CD4-positive, alpha-beta memory T cell (primary cell): ENCODE measurements around the gene SNAI1. TPM values are rescaled to one million over a fixed set of nuclear protein-coding genes. Genes with fewer than 3 reads are reported as not detected.
A peak's percentile ranks its signal among the peaks of the same experiment; 100 is the strongest.

Experiments
- CTCF ChIA-PET: fragments of 350-600 bp; sonication (Branson Sonifier 250); formaldehyde crosslinking; loops from one replicate; lab custom pipeline; 2021; ENCODE audit warnings: inconsistent platforms; ENCODE audit not compliant: partially characterized antibody; lab: Charles Lee
- POLR2A ChIA-PET: fragments of 350-600 bp; sonication (Branson Sonifier 250); formaldehyde crosslinking; loops from one replicate; lab custom pipeline; 2021; ENCODE audit not compliant: partially characterized antibody; lab: Charles Lee
- DNase-seq, 5 donors: peaks; one replicate each; pipeline versions ENCODE4 v3.0.0 to v3.0.0-alpha.2; 2020 to 2022; ENCODE audit warnings: mixed read lengths in 1 of 5
- H3K27ac ChIP-seq: one replicate; pipeline ENCODE4 v1.7.0; 2013; ENCODE audit warnings: low read depth, low read length
- H3K27me3 ChIP-seq: 2 replicates; pipeline ENCODE4 v1.7.0; 2013; ENCODE audit warnings: mild to moderate bottlenecking, low read length, moderate library complexity; ENCODE audit not compliant: insufficient read depth
- H3K36me3 ChIP-seq: 2 replicates; pipeline ENCODE4 v1.7.0; 2013; ENCODE audit warnings: mild to moderate bottlenecking, low read length, moderate library complexity; ENCODE audit not compliant: insufficient read depth
- H3K4me1 ChIP-seq: 2 replicates; pipeline ENCODE4 v1.7.0; 2013; ENCODE audit warnings: mild to moderate bottlenecking, low read length, moderate library complexity; ENCODE audit not compliant: insufficient read depth
- H3K4me3 ChIP-seq, 2 donors: one replicate each; pipeline ENCODE4 v1.7.0; 2013; ENCODE audit warnings: low read length in 2 of 2, mild to moderate bottlenecking in 1 of 2
- H3K9me3 ChIP-seq, 2 donors: one replicate each; pipeline ENCODE4 v1.7.0; 2013; ENCODE audit warnings: low read length in 2 of 2, control low read depth in 1 of 2; ENCODE audit not compliant: control insufficient read depth in 1 of 2
- H3K27ac Mint-ChIP-seq, 7 donors: one replicate each; pipeline ENCODE4 v1.8.0; 2020 to 2021; ENCODE audit warnings: mixed read lengths in 7 of 7, mild to moderate bottlenecking in 6 of 7, inconsistent platforms in 3 of 7, moderate library complexity in 3 of 7
- H3K27me3 Mint-ChIP-seq, 2 donors: one replicate each; pipeline ENCODE4 v1.8.0; 2020 to 2021; ENCODE audit warnings: mixed read lengths in 2 of 2
- H3K36me3 Mint-ChIP-seq, 2 donors: one replicate each; pipeline ENCODE4 v1.8.0; 2020 to 2021; ENCODE audit warnings: mixed read lengths in 2 of 2, inconsistent platforms in 1 of 2, mild to moderate bottlenecking in 1 of 2
- H3K4me1 Mint-ChIP-seq, 4 donors: one replicate each; pipeline ENCODE4 v1.8.0; 2020 to 2021; ENCODE audit warnings: mixed read lengths in 4 of 4, mild to moderate bottlenecking in 1 of 4
- H3K4me3 Mint-ChIP-seq, 8 donors: one replicate each; pipeline ENCODE4 v1.8.0; 2020 to 2021; ENCODE audit warnings: mixed read lengths in 8 of 8, mild to moderate bottlenecking in 7 of 8, moderate library complexity in 6 of 8, inconsistent platforms in 3 of 8
- H3K9me3 Mint-ChIP-seq, 8 donors: one replicate each; pipeline ENCODE4 v1.8.0; 2020 to 2021; ENCODE audit warnings: mixed read lengths in 8 of 8, mild to moderate bottlenecking in 5 of 8, inconsistent platforms in 3 of 8, moderate library complexity in 1 of 8
- intact Hi-C: fragments of 100-400 bp; cut with micrococcal nuclease; formaldehyde crosslinking; loops from one replicate; pipeline ENCODE4 v1.15.1; 2023
- polyA plus RNA-seq, 2 donors: library from polyadenylated mRNA; unstranded; fragments of 300-500 nt; fragmentation: Illumina TruSeq; gene quantifications; one replicate each; pipeline ENCODE4 v1.2.3, GENCODE V29; 2021
- total RNA-seq, 2 experiments: library from RNA; stranded (reverse); gene quantifications; one replicate each; pipeline ENCODE4 v1.2.3, GENCODE V29; 2021

SNAI1 gene
- total and polyA plus RNA-seq, 4 experiments from 2014 or later: 0.17 to 0.60 (median 0.32) TPM

GRCh38 chr20:49964964-49965780 is 17.6 kb upstream of the SNAI1 start:
- H3K36me3 ChIP-seq: no peaks in the 10 kb centered on the region
- no peaks in the 10 kb centered on the region for H3K9me3 Mint-ChIP-seq
- intact Hi-C loops: no loop called here
- H3K9me3 ChIP-seq: no peaks in the 10 kb centered on the region
- CTCF ChIA-PET: interaction anchor here (0.6 to 1.4 kb wide), 6 partner anchors 11 to 204 kb away, joined by 3 to 4 read pairs (median 3); no protein-coding TSS in a partner anchor
- no peak for DNase-seq
- no peaks in the 10 kb centered on the region for H3K4me1 ChIP-seq
- H3K27ac ChIP-seq: no peak overlapping the region
- peak overlapping the region in 1 of 7 donors; percentile 65 for H3K27ac Mint-ChIP-seq
- no peak overlapping the region for H3K4me3 Mint-ChIP-seq
- POLR2A ChIA-PET: interaction anchor here (1.0 kb wide), 1 partner anchor 17 kb away, joined by 3 read pairs; no protein-coding TSS in a partner anchor
- H3K4me1 Mint-ChIP-seq: no peaks in the 10 kb centered on the region
- H3K27me3 ChIP-seq: no peaks in the 10 kb centered on the region
- H3K36me3 Mint-ChIP-seq: peaks cover 0 to 2% of the 10 kb centered on the region in 2 donors
- H3K4me3 ChIP-seq: no peak overlapping the region
- H3K27me3 Mint-ChIP-seq: no peaks in the 10 kb centered on the region

- no peaks in the 10 kb centered on the region for H3K27me3 Mint-ChIP-seq
- Histone ChIP-seq H3K36me3 (no peaks in the 10 kb centered on the region), H3K4me3 (no peak overlapping the region), H3K4me1 (no peaks in the 10 kb centered on the region), H3K27me3 (no peaks in the 10 kb centered on the region), H3K27ac (no peak overlapping the region), H3K9me3 (no peaks in the 10 kb centered on the region)
- intact Hi-C loops: no loop called here
- H3K36me3 Mint-ChIP-seq: peaks cover 0 to 2% of the 10 kb centered on the region in 2 donors
- no peaks in the 10 kb centered on the region for H3K4me1 Mint-ChIP-seq
- ChIA-PET POLR2A (interaction anchor here (1.0 kb wide), 1 partner anchor 16 kb away, joined by 3 read pairs; no protein-coding TSS in a partner anchor), CTCF (interaction anchor here (0.7 to 1.5 kb wide), 5 partner anchors 12 to 204 kb away, joined by 3 to 8 read pairs (median 3); no protein-coding TSS in a partner anchor)
- H3K4me3 Mint-ChIP-seq: no peak overlapping the region
- DNase-seq: no peak
- H3K9me3 Mint-ChIP-seq: no peaks in the 10 kb centered on the region
- H3K27ac Mint-ChIP-seq: no peak overlapping the region
Observed at GRCh38 chr20:49965781-49966305, 16.9 kb upstream of the SNAI1 start.

GRCh38 chr20:49966861-49967260 is 15.9 kb upstream of the SNAI1 start:
- DNase-seq: no peak
- Histone ChIP-seq H3K27ac (no peak overlapping the region), H3K4me3 (no peak overlapping the region), H3K9me3 (no peaks in the 10 kb centered on the region), H3K4me1 (no peaks in the 10 kb centered on the region), H3K36me3 (no peaks in the 10 kb centered on the region), H3K27me3 (no peaks in the 10 kb centered on the region)
- no peak overlapping the region for H3K27ac Mint-ChIP-seq
- intact Hi-C loops: no loop called here
- H3K36me3 Mint-ChIP-seq: peaks cover 0 to 2% of the 10 kb centered on the region in 2 donors
- no peaks in the 10 kb centered on the region for H3K4me1 Mint-ChIP-seq
- ChIA-PET CTCF (interaction anchor here (1.5 kb wide), 1 partner anchor 12 kb away, joined by 8 read pairs; no protein-coding TSS in a partner anchor), POLR2A (no interaction called here)
- no peaks in the 10 kb centered on the region for H3K9me3 Mint-ChIP-seq
- H3K4me3 Mint-ChIP-seq: no peak overlapping the region
- no peaks in the 10 kb centered on the region for H3K27me3 Mint-ChIP-seq

GRCh38 chr20:49969234-49969633 is 13.5 kb upstream of the SNAI1 start:
- DNase-seq: no peak
- Mint-ChIP-seq H3K9me3 (no peaks in the 10 kb centered on the region), H3K36me3 (peaks cover 0 to under 1% of the 10 kb centered on the region in 2 donors), H3K4me1 (no peaks in the 10 kb centered on the region), H3K4me3 (no peak overlapping the region), H3K27me3 (peaks cover 3% of the 10 kb centered on the region in 2 donors), H3K27ac (no peak overlapping the region)
- no peaks in the 10 kb centered on the region for H3K36me3 ChIP-seq
- no peaks in the 10 kb centered on the region for H3K27me3 ChIP-seq
- ChIA-PET POLR2A (no interaction called here), CTCF (no interaction called here)
- no peaks in the 10 kb centered on the region for H3K9me3 ChIP-seq
- intact Hi-C loops: no loop called here
- H3K4me3 ChIP-seq: no peak overlapping the region
- no peak overlapping the region for H3K27ac ChIP-seq
- no peaks in the 10 kb centered on the region for H3K4me1 ChIP-seq

- H3K9me3 ChIP-seq: no peaks in the 10 kb centered on the region
Observed at GRCh38 chr20:49969946-49970345, 12.8 kb upstream of the SNAI1 start.

GRCh38 chr20:49970498-49970897 is 12.3 kb upstream of the SNAI1 start:
- POLR2A ChIA-PET: no interaction called here
- no peaks in the 10 kb centered on the region for H3K4me1 Mint-ChIP-seq
- DNase-seq: no peak
- Histone ChIP-seq H3K36me3 (no peaks in the 10 kb centered on the region), H3K27ac (no peak overlapping the region), H3K27me3 (no peaks in the 10 kb centered on the region), H3K9me3 (no peaks in the 10 kb centered on the region), H3K4me3 (no peak overlapping the region), H3K4me1 (no peaks in the 10 kb centered on the region)
- peak overlapping the region in 1 of 7 donors; percentile 14 for H3K27ac Mint-ChIP-seq
- intact Hi-C loops: loop anchor here (10.0 kb wide), 1 partner anchor 494 kb away; no protein-coding TSS in a partner anchor
- CTCF ChIA-PET: interaction anchor here (0.7 to 1.4 kb wide), 3 partner anchors 8 to 101 kb away, joined by 3 to 4 read pairs (median 3); no protein-coding TSS in a partner anchor
- H3K27me3 Mint-ChIP-seq: peaks cover 3% of the 10 kb centered on the region in 2 donors
- no peak overlapping the region for H3K4me3 Mint-ChIP-seq
- H3K9me3 Mint-ChIP-seq: no peaks in the 10 kb centered on the region
- H3K36me3 Mint-ChIP-seq: no peaks in the 10 kb centered on the region

More at GRCh38 chr20:49969946-49970345, 12.8 kb upstream of the SNAI1 start:
- no peaks in the 10 kb centered on the region for H3K27me3 ChIP-seq
- peaks cover 3% of the 10 kb centered on the region in 2 donors for H3K27me3 Mint-ChIP-seq
- H3K4me3 Mint-ChIP-seq: no peak overlapping the region
- H3K9me3 Mint-ChIP-seq: no peaks in the 10 kb centered on the region
- H3K4me1 Mint-ChIP-seq: no peaks in the 10 kb centered on the region
- H3K36me3 Mint-ChIP-seq: no peaks in the 10 kb centered on the region
- H3K27ac Mint-ChIP-seq: no peak overlapping the region
- H3K36me3 ChIP-seq: no peaks in the 10 kb centered on the region
- no peak overlapping the region for H3K27ac ChIP-seq
- DNase-seq: no peak
- ChIA-PET POLR2A (no interaction called here), CTCF (interaction anchor here (0.7 to 1.3 kb wide), 2 partner anchors 9 to 13 kb away, joined by 3 to 4 read pairs; no protein-coding TSS in a partner anchor)
- intact Hi-C loops: loop anchor here (10.0 kb wide), 1 partner anchor 495 kb away; no protein-coding TSS in a partner anchor
- no peaks in the 10 kb centered on the region for H3K4me1 ChIP-seq
- no peak overlapping the region for H3K4me3 ChIP-seq

GRCh38 chr20:49973981-49974380 is 8.8 kb upstream of the SNAI1 start:
- ChIA-PET POLR2A (no interaction called here), CTCF (interaction anchor here (18.5 kb wide), 1 partner anchor 96 kb away, joined by 265 read pairs; no protein-coding TSS in a partner anchor)
- intact Hi-C loops: loop anchor here (10.0 kb wide), 1 partner anchor 491 kb away; no protein-coding TSS in a partner anchor
- H3K4me3 Mint-ChIP-seq: no peak overlapping the region
- no peaks in the 10 kb centered on the region for H3K36me3 Mint-ChIP-seq
- no peaks in the 10 kb centered on the region for H3K4me1 ChIP-seq
- H3K4me3 ChIP-seq: no peak overlapping the region
- no peaks in the 10 kb centered on the region for H3K9me3 ChIP-seq
- no peaks in the 10 kb centered on the region for H3K27me3 ChIP-seq
- no peak for DNase-seq
- no peaks in the 10 kb centered on the region for H3K36me3 ChIP-seq
- no peak overlapping the region for H3K27ac Mint-ChIP-seq
- H3K27me3 Mint-ChIP-seq: peaks cover 3 to 5% of the 10 kb centered on the region in 2 donors
- no peaks in the 10 kb centered on the region for H3K9me3 Mint-ChIP-seq
- no peaks in the 10 kb centered on the region for H3K4me1 Mint-ChIP-seq
- no peak overlapping the region for H3K27ac ChIP-seq
